Astrocyte (in vitro differentiated cells and primary cell): ENCODE measurements around the gene EMP1.

Experiments
- CTCF ChIP-seq: IDR thresholded peaks from 2 replicates; pipeline ENCODE4 v1.5.1; 2011; ENCODE audit warnings: low read depth, mild to moderate bottlenecking, inconsistent platforms, low read length, moderate library complexity; ENCODE audit not compliant: insufficient read depth
- EZH2 ChIP-seq: IDR thresholded peaks from 2 replicates; pipeline ENCODE4 v1.6.1; 2012; ENCODE audit warnings: mild to moderate bottlenecking, low read length, inconsistent platforms; ENCODE audit not compliant: insufficient read depth

- TF ChIP-seq CTCF: no peak
- TF ChIP-seq EZH2: no peak
These were observed 9.1 kb upstream of the EMP1 start for GRCh38 chr12:13187399-13187798.
